OCI-M1 (cell line): Measurements from ENCODE around the gene SNCB.

ENCODE experiments used
- DNase-seq: peaks from one replicate; lab custom pipeline; 2025; lab: John Stamatoyannopoulos, UW

The SNCB gene

GRCh38 chr5:176644294-176644693 lies 14.0 kb upstream of the SNCB start:
- DNase-seq = no peak

DNA sequence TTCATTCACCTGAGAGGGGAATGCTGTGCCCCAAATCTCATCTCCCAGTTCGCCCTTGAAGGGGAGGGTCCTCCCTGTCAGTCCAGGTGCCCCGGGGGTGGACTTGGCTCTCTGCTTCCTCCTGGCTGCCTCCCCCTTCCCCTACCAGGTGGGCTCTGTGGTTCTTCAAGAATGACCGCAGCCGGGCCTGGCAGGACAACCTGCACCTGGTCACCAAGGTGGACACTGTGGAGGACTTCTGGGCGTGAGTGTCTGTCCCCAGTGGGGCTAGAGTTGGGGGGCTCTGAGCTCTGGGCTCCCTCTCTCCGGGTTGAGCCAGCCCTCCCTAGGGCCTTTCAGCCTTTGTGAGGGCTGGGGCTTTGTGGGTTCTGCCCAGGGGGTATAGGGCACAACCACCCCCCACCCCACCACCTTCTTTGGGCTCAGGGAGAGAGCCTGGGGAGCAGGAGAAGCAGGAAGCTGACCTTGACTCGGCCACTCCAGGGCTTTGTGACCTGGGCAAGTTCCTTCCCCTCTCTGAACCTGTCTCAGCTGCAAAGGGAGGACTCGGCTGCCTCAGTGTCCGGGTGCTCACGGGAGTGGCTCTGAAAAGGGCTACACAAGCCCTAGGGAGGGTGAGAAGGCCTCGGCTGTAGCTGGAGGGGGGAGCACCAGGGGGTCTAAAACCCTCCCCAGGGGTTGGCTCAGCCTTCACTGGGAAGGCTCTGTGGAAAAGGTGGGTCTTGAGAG lies 13.3 kb upstream of the SNCB start:
- DNase-seq = no peak

GRCh38 chr5:176642675-176643490 lies 12.5 kb upstream of the SNCB start:
- DNase-seq = no peak

- no peak for DNase-seq
These were observed 10.3 kb upstream of the SNCB start for GRCh38 chr5:176640616-176641015.

GRCh38 chr5:176639981-176640380 lies 9.6 kb upstream of the SNCB start:
- DNase-seq = no peak

DNA sequence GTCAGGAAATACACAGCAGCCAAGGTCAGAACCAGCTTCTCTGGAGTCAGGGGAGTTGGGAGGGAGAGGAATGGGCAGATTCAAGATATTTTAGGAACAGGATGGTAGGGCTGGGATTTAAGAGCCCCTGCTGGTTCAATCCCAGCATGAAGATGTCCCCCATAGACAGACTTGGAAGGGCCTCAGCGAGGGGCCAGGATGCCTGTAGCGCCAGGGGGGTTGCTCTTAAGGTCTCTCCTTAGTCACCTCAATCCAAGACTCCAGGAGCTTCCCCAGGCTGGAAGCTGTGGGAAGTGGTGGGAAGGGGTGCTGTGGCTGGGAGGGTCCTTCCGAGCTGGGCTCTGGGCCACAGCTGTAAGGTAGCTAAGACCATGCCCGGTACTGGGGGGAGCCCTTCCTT lies 8.9 kb upstream of the SNCB start:
- no peak for DNase-seq

- no peak for DNase-seq
These were observed 8.1 kb upstream of the SNCB start for GRCh38 chr5:176638437-176638836.

DNA sequence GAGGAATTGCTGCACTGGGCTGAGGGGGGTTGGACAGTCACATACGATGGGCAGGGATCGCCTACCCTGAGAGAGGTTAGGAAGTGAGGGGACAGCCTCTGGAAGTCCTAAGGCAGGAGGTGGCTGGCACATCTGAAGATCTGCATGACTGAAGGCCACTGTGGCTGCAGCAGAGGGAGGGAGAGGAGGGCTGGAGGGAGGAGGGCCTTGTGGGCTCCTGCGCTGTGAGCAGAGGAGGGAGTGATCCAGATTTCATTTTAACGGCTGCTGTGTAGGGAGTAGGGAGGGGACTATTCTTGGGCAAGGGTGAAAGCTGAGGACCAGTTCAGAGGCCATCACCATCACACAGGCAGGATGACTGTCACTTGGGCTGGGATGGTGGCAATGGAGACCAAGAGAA lies 7.2 kb upstream of the SNCB start:
- no peak for DNase-seq

DNA sequence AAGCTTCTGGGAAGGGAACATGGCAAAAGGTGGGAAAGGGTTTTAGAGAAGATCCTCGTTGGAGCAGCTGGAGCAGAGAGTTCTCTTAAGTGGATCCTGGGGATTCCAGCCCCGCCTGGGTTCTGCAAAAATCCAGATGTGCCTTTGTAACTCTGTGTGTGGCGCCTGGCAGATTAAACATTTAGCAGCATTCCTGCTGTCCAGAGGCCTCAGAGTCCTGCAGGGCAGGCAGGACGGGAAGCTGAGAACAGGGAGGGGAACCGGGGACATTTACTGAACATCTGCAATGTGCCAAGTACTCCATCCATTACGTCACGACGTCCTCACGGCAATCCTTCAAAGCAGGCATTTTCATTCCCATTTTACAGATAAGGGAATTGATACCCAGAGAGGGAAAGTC lies 6.1 kb upstream of the SNCB start:
- no peak for DNase-seq

GRCh38 chr5:176633598-176633997 lies 3.3 kb upstream of the SNCB start:
- DNase-seq = no peak

GRCh38 chr5:176632745-176633144 lies 2.4 kb upstream of the SNCB start:
- DNase-seq = no peak

GRCh38 chr5:176631383-176632200 lies 1.3 kb upstream of the SNCB start:
- no peak for DNase-seq

- no peak for DNase-seq
These were observed 418 bp upstream of the SNCB start for GRCh38 chr5:176630681-176631222.

DNA sequence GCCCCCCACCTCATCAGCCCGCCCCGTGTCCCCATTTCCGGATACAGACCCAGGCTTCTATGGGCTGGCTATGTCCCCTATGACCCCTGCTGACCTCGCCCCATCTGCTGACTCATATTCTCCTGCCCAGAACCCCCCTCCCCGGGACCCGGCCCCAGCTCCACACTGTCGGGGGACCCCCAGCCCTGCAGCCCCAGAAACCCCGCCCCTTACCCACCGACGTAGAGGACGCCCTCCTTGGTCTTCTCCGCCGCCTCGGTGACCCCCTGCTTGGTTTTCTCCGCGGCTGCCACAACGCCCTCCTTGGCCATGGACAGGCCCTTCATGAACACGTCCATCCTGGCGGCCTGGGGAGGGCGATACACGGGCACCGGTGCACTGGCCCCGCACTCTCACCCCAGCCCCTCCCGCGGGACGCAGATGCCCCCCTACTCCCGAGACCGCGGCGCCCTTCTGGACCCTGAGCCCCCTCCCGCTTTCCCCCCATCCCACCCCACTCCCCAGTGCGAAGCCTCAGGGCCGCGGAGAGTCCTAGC lies 949 bp downstream of the SNCB start:
- no peak for DNase-seq

- DNase-seq = no peak
These were observed 1.7 kb downstream of the SNCB start for GRCh38 chr5:176628406-176629228.

DNA sequence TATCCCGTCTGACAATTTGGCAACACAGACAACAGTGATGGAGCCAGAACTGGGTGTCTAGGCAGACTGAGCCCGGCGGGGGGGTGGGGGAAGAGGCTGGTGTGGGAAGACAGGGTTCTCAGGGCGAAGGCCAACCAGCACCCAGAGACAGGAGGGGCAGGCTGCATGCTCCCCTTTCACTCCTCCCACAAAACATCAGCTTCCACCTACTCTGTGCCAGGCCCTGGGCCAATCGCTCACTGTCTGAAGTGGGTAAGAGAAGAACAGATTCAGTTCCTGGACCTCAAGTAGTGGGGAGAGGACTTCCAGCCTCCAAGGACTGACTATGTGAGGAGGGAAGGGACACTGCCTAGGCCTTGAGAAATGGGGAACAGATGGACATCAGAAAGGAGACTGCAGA lies 2.8 kb downstream of the SNCB start:
- DNase-seq = no peak

DNA sequence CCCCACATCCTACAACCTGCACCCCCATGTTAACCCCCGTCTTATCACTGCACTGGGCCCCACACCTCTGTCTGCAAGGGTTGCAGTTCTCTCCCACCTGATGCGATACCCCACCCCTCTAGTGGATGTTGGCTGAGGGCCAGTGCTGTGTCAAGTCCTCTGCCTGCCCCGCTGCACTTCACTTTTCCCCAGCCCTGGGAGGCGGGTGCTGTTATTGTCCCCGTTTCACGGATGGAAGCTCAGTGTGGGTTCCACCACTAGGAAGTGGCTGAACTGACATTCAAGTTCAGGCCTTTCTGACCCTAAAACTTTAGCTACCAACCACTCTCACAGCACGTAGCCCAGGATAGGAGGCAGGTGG lies 3.5 kb downstream of the SNCB start:
- no peak for DNase-seq

DNA sequence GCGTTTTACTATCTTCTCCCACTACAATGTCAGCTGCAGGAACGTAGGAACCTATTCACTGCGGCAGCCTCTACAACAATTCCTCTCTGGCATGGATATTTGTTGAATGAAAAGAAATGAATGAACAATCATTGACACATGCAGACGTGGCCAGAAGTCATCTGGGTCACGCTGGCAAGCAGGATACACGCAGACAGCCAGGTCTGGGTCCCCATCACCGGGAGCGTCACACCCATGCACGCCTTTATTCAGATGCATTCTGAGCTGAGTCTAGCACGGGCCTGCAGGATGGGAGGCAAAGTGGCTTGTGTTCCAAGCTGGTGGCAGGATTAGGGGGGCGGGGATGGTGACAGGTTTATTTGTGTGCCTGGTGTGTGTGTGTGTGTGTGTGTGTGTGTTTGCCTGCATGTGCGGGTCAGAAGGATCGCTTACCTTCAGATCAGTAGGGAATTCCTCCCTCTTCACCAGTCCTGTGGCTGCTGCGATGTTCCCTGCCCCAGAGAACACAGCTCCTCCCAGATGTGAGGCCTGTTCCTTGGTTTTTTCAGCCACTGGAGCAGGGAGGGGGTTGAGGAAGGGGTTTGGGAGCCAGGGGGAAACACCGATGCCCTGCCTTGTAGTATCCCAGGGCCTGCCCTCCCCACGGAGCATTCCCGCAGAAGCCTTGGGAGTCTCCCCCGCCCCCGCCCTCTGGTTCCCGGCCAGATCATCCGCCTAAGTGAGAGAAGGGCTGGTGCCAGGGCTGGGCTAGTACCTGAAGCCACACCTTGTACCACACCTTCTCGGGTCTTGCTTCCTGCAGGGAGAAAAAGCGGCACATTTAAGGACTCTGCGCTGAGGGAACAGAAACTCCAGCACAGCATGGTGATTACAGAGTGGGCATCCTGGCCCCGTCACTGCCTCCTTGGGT lies 4.1 kb downstream of the SNCB start:
- no peak for DNase-seq

- DNase-seq = no peak
These were observed 4.8 kb downstream of the SNCB start for GRCh38 chr5:176625512-176625911.

GRCh38 chr5:176624938-176625337 lies 5.4 kb downstream of the SNCB start:
- no peak for DNase-seq
